GM12874 (cell line): Measurements from ENCODE around the gene RBMXL2.

Source experiments
- TF ChIP-seq, protein P1 (sequence below): IDR thresholded peaks from 2 replicates; pipeline ENCODE4 v1.5.1; 2011; ENCODE audit warnings: low read depth, mild to moderate bottlenecking, control low read depth, low read length, moderate library complexity; ENCODE audit not compliant: insufficient read depth

The RBMXL2 gene

GRCh38 chr11:7072401-7073028 lies 16.3 kb upstream of the RBMXL2 start:
- TF ChIP-seq, protein P1, sequence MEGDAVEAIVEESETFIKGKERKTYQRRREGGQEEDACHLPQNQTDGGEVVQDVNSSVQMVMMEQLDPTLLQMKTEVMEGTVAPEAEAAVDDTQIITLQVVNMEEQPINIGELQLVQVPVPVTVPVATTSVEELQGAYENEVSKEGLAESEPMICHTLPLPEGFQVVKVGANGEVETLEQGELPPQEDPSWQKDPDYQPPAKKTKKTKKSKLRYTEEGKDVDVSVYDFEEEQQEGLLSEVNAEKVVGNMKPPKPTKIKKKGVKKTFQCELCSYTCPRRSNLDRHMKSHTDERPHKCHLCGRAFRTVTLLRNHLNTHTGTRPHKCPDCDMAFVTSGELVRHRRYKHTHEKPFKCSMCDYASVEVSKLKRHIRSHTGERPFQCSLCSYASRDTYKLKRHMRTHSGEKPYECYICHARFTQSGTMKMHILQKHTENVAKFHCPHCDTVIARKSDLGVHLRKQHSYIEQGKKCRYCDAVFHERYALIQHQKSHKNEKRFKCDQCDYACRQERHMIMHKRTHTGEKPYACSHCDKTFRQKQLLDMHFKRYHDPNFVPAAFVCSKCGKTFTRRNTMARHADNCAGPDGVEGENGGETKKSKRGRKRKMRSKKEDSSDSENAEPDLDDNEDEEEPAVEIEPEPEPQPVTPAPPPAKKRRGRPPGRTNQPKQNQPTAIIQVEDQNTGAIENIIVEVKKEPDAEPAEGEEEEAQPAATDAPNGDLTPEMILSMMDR = no peak

DNA sequence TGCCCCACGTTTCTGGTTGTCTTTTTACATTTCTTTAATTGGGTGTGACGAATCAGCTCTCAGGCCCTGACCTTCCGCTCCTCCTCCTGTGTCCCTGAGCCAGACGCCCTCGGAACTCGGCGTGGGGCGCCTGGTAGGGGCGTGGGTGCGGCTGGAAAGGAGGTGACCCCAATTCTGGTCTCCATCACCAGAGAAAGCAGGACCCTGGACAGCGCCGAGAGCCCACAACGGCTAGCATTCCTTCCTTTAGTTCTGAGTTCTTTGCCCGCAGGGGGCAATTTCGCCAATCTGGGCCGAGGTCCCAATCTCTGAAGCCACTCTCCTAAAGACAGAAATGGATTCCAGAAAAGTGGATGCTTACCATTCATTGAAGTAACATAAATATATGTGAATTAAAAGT lies 11.7 kb upstream of the RBMXL2 start:
- TF ChIP-seq, protein P1 = no peak

GRCh38 chr11:7079545-7080135 lies 9.2 kb upstream of the RBMXL2 start:
- TF ChIP-seq, protein P1 = no peak

GRCh38 chr11:7080900-7081299 lies 7.9 kb upstream of the RBMXL2 start:
- TF ChIP-seq, protein P1 = no peak

DNA sequence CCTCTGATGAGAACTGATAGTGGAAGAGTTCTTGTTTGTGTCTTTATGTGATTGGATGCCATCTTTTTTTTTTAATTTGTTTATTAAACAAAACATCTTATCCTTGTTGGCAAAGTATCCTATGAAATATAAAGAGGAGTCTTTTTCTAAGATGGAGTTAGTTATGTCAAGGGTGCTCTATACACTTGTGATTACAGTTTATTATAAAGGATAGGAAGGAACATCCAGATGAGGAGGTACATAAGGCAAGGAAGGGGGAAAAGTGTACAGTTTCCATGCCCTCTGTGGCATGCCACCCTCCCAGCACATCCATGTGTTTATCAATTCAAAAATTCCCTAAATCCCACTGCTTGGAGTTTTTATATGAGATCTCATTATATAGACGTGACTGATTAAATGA lies 7.4 kb upstream of the RBMXL2 start:
- TF ChIP-seq, protein P1 = no peak

DNA sequence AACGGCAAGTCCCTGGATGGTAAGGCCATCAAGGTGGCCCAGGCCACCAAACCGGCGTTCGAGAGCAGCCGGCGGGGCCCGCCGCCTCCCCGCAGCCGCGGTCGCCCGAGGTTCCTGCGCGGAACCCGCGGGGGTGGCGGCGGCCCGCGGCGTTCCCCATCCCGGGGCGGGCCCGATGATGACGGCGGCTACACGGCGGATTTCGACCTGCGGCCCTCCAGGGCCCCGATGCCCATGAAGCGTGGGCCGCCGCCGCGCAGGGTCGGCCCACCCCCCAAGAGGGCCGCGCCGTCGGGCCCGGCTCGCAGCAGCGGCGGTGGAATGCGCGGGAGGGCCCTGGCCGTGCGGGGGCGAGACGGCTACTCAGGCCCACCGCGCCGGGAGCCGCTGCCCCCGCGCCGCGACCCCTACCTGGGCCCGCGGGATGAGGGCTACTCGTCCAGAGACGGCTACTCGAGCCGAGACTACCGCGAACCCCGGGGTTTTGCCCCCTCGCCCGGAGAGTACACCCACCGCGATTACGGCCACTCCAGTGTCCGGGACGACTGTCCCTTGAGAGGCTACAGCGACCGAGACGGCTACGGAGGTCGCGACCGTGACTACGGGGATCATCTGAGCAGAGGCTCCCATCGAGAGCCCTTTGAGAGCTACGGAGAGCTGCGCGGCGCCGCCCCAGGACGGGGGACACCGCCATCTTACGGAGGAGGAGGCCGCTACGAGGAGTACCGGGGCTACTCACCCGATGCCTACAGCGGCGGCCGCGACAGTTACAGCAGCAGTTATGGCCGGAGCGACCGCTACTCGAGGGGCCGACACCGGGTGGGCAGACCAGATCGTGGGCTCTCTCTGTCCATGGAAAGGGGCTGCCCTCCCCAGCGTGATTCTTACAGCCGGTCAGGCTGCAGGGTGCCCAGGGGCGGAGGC lies 792 bp downstream of the RBMXL2 start:
- TF ChIP-seq, protein P1 = no peak

GRCh38 chr11:7098235-7098832 lies 9.5 kb downstream of the RBMXL2 start:
- TF ChIP-seq, protein P1 = peak; percentile 43; the same call in 1 of the 2 replicates
